Measurements from ENCODE around the gene UPB1.

The UPB1 gene

DNA sequence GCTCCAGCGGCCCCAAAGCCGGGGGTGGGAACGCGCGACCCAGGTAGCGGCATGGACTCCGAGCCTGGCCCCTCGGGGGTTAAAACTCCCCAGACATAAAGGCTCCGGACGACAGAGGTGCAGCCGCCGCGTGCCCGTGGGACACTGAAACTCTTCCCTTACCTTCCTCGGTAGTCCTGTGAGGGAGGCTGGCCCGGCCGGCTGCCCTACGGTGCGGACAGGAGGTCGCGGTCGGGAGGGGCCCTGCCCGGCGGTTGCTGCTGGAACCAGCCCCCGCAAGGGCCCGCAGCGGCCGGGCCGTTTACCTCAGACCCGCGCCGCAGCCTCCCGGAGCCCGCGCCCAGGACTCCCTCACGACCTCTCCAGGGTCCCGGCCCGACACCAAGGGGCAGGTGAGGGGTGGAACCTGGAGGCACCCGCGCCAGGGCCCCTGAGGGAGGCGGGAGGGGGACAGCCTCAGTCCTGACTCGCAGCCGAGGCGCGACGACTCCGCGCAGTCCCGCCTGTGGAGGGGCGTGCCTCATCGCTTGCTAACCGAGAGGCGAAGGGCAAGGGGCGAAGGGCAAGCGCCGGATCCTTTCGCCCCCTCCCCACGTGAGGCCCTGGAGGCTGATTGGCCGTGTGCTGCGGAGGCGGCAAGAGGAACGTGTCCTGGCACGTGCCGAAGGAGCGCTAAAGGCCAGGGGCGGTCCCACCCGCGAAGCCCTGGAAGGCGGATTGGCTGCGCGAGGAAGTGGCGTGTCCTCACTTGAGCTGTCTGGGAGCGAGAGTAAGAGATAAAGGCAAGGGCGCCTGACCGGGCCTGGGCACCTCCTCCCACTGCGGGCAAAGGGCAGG, at the start of gene UPB1:
Gene UPB1 (plus strand): TSS at position 805 of the 837 bp plus-strand sequence. CDS start 72 bp downstream, outside the sequence.
- in situ Hi-C loops (cut with MboI; ENCODE audit: low sequenced_read_pairs), result no loop called here

DNA sequence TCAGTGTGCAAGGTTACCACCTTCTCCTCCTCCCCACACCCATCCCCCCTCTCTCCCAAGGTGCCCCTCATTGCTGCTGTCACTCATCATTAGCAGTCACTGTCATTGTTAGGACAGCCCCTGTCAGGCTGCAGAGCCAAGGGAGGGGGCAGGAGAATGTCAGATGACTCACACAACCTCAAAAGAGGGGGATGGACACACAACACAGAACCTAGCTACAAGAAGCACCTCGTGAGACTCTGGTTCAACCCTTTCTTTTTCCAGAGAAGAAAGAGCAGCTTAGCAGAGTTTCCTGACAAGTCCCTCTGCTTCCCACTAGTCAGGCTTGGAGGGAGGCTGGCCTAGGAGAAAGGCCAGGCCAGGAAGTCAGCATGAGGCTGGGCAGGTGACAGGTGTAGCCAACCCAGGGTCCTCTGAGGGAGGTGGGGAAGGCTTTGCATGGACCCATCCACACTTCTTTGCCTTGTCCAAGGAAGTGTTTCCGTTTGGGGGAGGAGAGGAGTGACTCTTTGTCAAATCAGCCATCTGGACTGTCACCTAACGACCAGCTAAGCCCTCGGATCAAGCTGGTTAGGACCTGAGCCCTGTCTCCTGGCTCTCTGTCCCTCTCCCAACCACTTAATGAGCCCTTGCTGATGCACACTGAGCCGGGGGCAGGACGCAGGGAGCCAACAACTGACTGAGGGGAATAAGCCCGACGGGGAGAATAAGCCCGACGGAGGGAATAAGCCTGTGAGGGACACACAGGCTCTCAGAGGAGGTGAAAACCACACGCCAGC, 49.5 kb upstream of the UPB1 start:
- in situ Hi-C loops (cut with MboI; ENCODE audit: low sequenced_read_pairs), result no loop called here

DNA sequence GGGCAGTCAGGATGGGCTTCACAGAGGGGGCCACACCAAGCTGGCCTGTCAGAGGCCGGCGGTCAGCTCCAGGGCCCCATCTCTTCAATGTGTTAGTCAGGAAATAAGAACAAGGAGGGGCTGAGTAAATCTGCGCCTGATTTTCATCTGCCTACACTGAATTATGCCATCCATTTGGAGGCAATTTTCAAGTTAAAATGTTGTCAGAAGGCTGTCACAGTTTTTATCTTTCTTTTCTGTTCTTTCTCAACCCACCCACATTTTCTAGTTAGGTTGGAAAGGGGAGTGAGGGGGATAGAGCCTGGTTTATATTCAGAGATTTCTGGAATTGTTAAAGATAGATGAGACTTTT, 48.9 kb upstream of the UPB1 start:
- in situ Hi-C loops (cut with MboI; ENCODE audit: low sequenced_read_pairs), result no loop called here

DNA sequence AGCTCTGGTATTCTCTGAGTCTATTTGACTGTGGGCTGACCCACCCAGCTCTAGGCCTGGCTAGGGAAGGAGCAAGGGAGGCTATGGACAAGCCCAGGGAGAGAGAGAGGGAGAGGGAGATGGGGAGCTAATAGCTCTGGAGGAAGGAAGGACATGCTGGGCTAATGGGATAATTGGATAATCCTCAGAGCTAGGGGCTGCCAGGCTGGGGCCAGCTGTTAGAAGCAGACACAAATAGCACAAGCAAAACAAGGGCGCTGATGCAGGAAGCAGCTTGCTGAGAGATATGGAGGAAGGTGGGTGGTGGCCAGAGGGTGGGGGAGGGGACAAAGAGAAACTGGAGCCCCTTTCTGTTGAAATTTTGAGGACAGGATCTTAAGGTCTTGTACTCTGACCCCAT, 44.5 kb upstream of the UPB1 start:
- in situ Hi-C loops (cut with MboI; ENCODE audit: low sequenced_read_pairs), result no loop called here

DNA sequence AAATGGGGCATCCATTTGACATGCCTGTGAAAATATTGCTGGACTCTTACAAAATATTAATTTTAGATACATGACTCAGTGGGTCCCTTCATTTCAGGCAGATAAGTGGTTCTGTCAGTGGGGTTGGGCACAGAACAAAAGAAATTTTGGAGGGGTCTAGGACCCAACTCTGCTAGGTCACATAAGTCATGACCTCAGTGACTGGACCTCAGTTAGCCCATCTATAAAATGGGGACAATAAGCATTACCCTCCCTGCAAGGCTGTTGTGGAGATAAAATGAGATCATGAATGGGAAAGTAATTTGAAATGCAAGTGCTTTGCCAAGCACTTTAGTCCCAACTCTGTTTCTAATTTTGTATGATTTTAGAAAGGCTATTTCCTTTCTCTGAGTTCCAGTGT, 44.0 kb upstream of the UPB1 start:
- in situ Hi-C loops (cut with MboI; ENCODE audit: low sequenced_read_pairs), result no loop called here

DNA sequence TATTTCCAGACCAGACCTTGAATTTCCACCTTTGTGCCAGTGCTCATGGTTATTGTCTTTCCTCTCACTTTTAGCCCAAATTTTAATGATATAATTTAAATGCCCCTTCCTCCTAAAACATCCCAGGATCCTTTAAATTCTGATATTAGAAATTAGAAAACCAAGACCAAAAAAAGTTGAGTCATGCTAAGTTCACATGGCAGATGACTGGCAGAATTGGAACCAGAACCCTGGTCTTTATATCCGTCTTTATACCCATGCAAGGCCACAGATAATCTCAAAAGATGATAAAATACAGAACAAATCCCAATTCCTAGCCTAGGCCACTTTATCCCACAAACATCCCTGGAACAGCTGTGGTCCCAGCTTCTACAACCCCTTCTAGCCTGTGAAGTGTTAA, 41.3 kb upstream of the UPB1 start:
- in situ Hi-C loops (cut with MboI; ENCODE audit: low sequenced_read_pairs), result no loop called here

DNA sequence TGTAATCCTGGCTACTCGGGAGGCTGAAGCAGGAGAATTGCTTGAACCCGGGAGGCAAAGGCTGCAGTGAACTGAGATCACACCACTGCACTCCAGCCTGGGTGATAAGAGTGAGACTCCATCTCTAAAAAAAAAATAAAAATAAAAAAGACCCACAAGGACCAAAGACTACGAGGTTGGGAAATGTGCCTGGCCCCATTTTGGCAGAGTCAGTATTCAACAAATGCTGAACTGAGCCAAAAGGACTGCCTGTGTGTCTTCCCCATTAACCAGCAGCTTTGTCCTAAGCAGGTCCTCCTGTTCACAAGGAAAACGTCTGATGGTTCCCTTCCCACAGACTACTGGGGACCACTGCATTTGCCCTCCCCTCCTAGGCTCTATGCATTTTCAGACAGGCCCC, 40.1 kb upstream of the UPB1 start:
- in situ Hi-C loops (cut with MboI; ENCODE audit: low sequenced_read_pairs), result no loop called here

DNA sequence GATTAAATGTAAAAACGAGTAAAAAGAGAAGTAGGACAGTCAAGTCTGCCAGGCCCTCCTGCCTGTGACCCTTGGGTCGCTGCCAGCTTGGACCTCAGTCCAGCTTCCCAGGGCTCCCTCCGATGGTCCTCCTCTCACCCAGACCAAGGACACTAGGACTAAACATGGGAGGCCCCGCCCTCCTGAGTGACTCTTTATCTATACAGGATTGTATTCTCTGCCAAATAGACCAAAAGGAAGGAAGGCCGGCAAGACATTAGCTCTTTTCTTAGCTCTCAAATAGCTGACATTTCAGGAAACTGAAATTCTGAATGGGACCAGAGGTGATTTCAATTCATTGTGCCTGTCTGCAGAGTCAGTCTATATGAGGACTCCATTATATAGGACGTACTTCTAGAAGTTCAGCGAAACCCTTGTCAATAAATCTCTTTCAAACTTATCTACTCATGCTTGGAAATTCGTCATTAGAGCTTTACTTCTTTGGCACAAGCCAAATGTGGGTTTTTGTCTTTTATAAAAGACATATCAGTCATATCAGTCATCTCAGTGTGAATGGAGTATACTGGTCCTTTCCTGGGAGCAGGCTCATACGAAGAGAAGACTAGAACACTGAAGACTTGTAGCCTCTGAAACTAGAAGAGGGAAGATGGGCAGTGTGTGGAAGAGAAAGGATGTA, 39.2 kb upstream of the UPB1 start:
- in situ Hi-C loops (cut with MboI; ENCODE audit: low sequenced_read_pairs), result no loop called here

DNA sequence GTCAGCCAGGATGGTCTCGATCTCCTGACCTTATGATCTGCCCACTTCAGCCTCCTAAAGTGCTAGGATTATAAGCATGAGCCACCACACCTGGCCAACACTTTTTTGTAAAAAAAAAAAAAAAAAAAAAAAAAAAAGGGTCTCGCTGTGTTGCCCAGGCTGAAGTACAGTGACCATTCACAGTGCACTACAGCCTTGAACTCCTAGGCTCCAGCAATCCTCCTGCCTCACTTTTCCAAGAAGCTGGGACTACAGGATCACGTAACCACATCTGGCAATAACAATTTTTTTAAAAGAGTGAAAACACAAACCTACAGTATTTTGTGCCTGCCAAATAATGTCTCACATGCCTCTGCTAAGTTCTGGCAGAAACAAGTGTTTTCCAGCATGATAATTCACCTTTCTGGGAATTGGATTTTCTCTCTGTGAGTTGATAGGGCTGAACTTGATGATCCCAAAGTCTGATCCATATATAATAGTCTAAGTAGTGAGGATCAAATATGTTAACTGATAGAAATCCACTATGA, 37.2 kb upstream of the UPB1 start:
- in situ Hi-C loops (cut with MboI; ENCODE audit: low sequenced_read_pairs), result no loop called here

DNA sequence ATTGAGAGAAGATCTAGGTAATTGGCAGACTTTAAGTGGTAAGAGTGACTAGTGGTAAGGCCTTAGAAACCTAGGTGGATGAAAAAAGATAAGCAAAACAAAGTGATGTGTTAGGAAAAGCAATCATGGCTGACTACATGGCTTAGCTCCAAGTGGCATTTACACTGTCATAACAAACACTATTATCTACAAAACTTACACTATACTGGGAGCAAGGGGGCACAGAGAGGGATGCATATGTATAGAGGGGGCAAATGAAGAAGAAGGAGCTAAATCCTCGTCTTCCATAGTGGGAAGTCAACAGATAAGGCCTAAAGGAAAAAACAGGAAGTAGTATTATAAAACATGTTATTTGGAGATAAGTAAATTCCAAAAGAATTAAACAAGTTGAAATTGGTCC, 35.2 kb upstream of the UPB1 start:
- in situ Hi-C loops (cut with MboI; ENCODE audit: low sequenced_read_pairs), result no loop called here

DNA sequence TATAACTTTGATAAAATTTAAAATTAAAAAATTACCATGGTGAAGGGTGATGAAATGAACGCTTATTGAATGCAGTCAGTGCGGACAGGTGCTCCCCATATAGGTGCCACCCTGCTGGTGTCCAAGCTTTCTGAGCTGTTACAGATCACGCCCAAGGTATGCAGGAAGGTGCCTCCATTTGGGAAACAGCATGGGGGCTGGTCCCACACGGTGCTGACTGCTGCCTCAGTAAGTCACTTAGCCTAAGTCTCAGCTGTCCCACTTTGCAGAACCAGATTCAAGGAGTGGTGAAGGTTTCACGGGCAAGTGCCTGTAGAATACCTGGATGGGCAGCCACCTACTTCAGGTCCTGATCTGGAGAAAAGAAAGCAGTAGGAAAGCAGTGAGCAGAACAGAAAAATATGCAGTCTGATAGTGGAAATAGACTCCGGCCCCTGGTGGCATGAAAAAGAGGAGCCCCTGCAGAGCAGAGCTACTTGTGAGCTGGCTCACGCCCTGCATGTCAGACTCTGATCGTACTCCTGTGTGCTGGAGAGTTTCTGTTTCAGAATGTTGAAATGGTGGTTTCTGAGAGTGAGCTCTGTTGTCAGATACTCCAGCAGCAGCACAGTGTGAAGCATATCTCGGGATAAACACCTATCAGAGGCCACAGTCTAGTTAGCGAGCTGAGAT, 34.6 kb upstream of the UPB1 start:
- in situ Hi-C loops (cut with MboI; ENCODE audit: low sequenced_read_pairs), result no loop called here

DNA sequence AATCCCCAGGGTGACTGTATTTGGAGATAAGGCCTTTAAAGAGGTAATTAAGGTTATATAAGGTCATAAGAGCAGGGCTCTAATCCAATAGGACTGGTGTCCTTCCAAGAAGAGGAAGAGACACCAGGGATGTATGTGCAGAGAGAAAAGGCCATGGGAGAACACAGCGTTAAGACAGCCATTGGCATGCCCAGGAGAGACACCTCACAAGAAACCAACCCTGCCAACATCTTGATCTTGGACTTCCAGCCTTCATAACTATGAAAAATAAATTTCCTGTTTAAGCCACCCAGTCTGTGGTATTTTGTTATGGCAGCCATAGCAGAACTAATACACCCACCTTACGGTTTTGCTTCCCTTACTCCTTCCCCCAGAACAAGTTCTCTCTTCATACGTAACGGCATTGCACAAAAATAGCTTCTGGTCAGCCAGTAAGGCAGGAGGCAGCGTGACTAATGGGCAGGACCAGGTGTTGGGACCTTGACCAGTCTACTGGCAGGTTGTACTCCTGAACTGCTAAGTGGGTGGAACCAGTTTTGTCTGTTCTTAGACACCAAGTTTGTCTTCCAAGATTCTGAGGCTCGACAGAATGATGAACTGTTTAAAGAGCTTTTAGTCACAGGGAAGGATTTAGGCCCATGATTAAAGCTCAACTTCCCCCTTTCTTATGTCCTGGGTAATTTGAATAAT, 31.9 kb upstream of the UPB1 start:
- in situ Hi-C loops (cut with MboI; ENCODE audit: low sequenced_read_pairs), result no loop called here

DNA sequence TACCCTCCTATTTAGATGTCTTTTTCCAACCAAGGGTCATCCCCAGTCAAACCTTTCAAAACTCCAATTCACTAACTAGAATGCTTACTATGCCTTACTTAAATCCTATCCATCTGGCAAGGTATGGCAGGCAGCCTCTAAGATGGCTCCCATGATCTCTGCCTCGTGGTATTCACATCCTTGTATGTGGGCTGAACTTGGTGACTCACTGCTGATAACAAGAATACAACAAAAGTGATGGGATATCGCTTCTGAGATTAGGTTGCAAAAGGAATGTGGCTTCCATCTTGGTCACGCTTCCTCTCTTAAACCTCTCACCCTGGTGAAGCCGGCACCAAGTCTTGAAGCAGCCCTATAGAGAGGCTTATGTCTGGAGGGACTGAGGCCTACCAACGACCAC, 29.6 kb upstream of the UPB1 start:
- in situ Hi-C loops (cut with MboI; ENCODE audit: low sequenced_read_pairs), result no loop called here

DNA sequence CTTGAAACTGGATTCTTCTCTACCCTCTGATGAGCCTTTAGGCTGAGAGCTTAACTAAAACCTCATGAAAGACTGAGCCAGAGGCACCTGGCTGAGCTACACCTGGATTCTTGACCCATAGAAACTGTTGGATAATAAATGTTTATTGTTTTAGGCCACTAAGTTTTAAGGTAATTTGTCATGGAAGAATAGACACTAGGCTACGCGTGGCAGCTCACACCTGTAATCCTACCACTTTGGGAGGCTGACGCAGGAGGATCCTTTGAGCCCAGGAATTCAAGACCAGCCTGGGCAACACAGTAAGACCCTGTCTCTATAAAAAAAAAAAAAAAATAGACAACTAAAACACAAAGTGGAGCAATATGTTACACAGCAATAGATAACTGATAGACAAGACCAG, 29.2 kb upstream of the UPB1 start:
- in situ Hi-C loops (cut with MboI; ENCODE audit: low sequenced_read_pairs), result no loop called here

DNA sequence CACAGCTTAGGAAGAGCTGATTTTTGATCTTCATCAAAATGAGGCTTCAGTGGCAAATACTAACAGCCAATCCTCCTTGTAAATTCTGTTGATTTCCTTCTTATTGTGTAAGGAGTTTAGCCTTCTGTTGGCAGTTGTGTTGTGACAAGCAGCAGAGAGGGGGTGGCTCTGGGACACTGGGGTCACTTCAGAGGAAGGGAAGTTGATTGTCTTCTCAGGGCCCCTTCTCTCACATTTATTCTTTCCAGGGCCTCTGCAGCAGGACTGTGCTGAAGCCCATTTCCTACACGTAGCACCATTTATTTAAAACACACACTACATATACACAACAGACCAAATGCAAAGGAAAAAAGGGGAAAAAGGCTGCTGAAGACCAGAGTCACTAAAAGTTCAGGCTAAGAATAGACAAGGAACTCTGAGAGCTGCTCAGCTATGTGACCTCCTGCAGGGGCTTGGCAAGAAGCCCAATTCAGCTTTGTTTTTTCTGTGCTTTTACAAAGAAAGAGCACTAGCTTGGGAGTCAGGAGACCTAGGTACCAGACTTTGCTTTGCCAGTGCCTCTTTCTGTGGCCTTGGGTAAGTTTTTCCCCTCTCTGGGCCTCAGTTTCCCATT, 28.3 kb upstream of the UPB1 start:
- in situ Hi-C loops (cut with MboI; ENCODE audit: low sequenced_read_pairs), result no loop called here

DNA sequence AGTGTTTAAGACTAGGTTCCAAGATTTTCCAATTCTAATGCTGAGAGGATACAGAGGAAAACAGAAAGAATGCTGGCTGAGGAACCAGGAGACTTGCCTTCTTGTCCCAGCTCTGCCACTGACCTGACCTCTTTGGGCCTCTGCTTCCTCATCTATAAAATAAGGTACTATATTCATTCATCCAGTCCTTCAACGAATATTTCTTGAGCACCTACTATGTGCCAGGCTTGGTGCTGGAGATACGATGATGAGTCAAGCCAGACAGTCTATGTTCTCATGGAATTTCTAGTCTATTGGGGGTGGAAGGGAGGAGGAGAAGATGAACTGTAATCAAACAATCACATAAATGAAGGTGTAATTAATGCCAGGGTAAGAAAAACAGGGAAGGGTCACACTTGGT, 27.8 kb upstream of the UPB1 start:
- in situ Hi-C loops (cut with MboI; ENCODE audit: low sequenced_read_pairs), result no loop called here

DNA sequence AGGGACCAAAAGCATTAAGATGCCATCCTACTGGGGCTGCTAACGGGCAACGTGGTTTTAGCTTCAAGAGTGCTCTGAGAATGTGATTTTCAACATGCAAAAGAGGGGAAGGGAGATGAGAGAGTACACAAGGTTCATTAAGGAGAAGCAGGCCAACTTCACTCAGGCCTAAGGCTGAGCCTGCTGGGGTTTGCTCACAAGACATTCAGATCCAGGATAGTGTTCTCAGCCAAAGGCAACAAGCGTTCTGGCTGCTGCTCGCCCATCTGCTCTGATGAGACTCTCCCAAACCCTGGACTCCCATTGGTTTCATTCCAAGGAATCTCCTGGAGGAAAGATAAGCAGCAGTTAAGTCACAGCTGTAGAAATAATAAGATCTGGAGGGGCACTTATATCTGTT, 23.6 kb upstream of the UPB1 start:
- in situ Hi-C loops (cut with MboI; ENCODE audit: low sequenced_read_pairs), result no loop called here

DNA sequence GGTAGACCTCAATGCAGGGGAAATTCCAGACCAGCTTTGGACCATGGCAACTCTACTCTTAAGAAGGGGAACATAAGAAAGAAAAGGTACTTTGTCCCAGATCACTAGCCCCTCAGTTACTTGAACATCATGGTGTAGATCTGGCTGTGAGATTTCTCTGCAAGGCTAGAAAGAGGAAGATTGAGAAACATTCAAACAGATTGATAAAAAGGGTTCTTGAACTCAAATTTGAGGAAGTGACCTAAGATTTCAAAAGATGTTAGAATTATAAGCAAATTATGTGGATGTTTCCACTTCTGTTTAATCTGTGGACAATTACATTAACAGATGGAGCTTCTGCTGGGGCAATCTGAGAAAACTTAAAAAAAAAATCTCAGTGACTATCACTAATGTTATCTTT, 21.8 kb upstream of the UPB1 start:
- in situ Hi-C loops (cut with MboI; ENCODE audit: low sequenced_read_pairs), result no loop called here

DNA sequence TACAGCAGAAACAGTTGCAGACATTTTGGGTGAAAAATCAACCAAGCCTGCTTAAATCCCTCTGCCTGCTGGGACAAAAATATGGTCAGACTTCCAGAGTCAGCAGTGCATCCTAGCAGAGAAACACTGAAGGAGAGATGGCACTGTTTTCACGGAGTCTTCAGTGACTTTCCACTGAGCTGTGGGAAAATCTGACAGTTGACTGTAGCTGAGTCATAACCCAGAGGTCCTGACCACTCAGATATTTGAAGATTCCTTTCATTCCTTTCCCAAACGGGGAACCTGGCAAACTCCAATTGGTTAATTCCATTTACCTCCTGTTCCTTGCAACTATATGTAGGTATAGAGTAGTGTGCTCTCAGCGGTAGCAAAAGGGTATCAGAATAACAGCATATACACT, 20.9 kb upstream of the UPB1 start:
- in situ Hi-C loops (cut with MboI; ENCODE audit: low sequenced_read_pairs), result no loop called here

DNA sequence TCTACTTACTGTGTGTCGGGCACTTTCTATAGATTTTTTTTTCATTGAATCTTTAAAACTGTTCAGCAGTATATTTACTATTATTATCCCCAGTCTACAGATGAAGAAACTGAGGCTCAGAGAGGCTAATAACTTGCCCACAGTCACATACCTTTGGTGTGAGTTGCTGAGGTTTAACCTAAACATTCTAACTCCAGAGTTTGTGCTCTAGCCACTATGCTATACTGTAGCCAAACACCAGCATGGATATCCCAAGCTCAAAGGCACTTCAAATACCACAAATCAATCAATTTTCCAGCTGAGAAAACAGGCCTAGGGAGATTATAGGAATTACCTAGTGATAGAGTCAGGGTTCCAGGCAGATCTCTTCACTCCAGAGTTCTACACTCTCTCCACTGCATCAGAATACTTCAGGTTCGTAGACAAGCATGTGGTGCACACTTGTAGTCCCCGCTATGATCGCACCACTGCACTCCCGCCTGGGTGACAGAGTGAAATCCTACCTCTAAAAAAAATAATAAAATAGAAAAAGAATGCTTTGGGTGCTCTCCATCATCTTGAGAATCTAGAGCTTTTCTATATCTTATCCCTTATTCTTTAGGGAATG, 20.4 kb upstream of the UPB1 start:
- in situ Hi-C loops (cut with MboI; ENCODE audit: low sequenced_read_pairs), result no loop called here
